GM12801 (cell line): ENCODE data around the gene PNPLA2.

Experiments used
- CTCF ChIP-seq: IDR thresholded peaks from one replicate; pipeline ENCODE4 v1.5.1; 2011; ENCODE audit warnings: control low read depth; ENCODE audit not compliant: insufficient read length; ENCODE audit errors: extremely low read depth

Gene PNPLA2

GRCh38 chr11:818396-819128, at the start of gene PNPLA2:
TSS of gene PNPLA2 (plus strand) at chr11:818914. CDS start at chr11:819719, 805 bp downstream.
- no peak for TF ChIP-seq CTCF

- TF ChIP-seq CTCF = no peak
Measured at GRCh38 chr11:769887-770641, 48.6 kb upstream of the PNPLA2 start.

GRCh38 chr11:770642-771616, 47.8 kb upstream of the PNPLA2 start:
- no peak for TF ChIP-seq CTCF

GRCh38 chr11:771617-772204, 47.0 kb upstream of the PNPLA2 start:
- no peak for TF ChIP-seq CTCF

GRCh38 chr11:772429-773390, 46.0 kb upstream of the PNPLA2 start:
- TF ChIP-seq CTCF = no peak

- no peak for TF ChIP-seq CTCF
Measured at GRCh38 chr11:773425-773824, 45.3 kb upstream of the PNPLA2 start.
